ENCODE data around the gene PRX.
"Not testable (repeated sequence)": the region's sequence is repeated elsewhere in the genome, so short reads cannot be mapped to it uniquely, and the experiment has no call there.

The PRX gene

GRCh38 chr19:40416918-40417642 lies 3.9 kb upstream of the PRX start:
- no peak overlapping the region for H3K27ac ChIP-seq
- no peak for DNase-seq (ENCODE audit: low read depth, low spot score)

- no peak for DNase-seq (ENCODE audit: low read depth, low spot score)
- no peak overlapping the region for H3K27ac ChIP-seq
These were observed 2.6 kb upstream of the PRX start for GRCh38 chr19:40415768-40416167.

GRCh38 chr19:40414542-40415535 lies 1.7 kb upstream of the PRX start:
- DNase-seq (ENCODE audit: low read depth, low spot score), result no peak
- H3K27ac ChIP-seq, result no peak overlapping the region

DNA sequence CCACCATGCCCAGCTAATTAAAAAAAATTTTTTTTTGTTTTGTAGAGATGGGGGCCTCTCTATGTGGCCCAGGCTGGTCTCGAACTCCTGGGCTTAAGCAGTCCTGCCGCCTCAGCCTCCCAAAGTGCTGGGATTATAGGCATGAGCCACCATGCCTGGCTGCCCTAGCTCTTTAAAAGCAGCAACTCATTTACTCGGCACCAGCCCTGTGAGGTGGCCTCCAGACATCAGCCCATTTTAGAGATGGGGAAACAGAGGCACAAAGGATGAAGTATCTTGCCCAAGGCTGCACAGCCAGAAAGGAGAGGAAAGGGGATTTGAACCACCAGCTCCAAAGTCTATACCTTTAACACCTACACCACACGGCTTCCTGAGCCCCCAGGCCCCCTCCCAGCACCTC lies 312 bp downstream of the PRX start:
- no peak overlapping the region for H3K27ac ChIP-seq
- DNase-seq (ENCODE audit: low read depth, low spot score), result no peak

- no peak for DNase-seq (ENCODE audit: low read depth, low spot score)
- no peak overlapping the region for H3K27ac ChIP-seq
These were observed 1.1 kb downstream of the PRX start for GRCh38 chr19:40411958-40412499.

DNA sequence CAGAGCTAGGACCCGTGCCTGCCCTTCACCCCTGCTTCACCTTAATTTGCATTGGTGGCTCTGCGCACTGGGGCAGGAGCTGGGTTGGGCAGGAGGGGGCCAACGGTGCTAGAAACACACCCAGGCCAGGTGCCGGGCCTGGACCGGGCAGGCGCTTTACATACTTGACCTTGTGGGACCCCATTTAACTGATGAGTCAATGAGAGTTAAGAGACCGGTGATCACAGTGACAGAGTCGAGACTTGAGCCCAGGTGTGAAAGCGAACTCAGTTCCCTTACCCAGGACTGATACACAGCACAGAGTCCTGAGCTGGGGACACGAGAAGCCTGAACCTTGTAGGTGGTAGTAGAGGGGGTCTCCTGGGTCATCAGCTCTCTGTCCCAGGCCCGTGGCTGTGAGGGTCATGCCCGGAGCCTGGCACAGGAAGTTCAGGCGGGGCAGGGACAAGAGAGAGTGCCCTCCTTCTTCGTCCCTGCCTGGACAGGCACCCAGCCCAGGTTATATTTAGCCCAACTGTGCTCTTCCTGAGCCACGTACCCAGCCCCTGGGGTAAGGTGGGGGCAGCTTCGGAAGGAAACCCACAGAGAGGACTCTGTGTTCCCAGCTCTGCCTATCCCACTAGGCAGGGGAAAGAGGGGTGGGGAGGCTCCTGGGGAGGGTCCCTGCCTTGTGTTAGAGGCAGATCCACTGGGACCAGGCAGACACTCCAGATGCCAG lies 1.9 kb downstream of the PRX start:
- no peak for DNase-seq (ENCODE audit: low read depth, low spot score)
- H3K27ac ChIP-seq, result no peak overlapping the region

DNA sequence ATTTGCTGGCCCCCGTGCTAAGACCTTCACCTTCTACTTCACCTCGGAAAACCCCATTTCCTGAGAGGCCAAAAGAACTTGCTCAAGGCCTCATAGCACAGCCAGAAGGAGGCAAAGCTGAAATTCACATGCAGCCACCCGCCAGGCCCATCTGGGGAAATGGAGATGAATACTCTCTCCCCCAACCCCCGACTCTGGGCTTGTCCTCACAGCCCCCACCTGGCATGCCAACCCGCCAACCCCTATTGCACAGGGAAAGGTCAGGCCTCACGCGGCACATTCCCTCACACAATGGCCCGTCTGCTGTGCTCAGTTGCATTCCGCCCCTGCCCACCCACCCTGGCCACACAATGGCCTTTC lies 3.2 kb downstream of the PRX start:
- DNase-seq (ENCODE audit: low read depth, low spot score), result no peak
- no peak overlapping the region for H3K27ac ChIP-seq

DNA sequence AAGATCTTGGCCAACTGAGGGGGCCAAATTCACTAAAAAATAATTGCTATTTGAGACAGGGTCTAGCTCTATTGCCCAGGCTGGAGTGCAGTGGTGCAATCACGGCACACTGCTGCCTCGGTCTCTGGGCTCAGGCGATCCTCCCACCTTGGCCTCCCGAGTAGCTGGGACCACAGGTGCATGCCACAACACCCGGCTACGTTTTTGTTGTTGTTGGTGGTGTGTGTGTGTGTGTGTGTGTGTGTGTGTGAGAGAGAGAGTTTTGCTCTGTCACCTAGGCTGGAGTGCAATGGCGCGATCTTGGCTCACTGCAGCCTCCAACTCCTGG lies 4.6 kb downstream of the PRX start:
- not testable (repeated sequence) for DNase-seq (ENCODE audit: low read depth, low spot score); H3K27ac ChIP-seq

DNA sequence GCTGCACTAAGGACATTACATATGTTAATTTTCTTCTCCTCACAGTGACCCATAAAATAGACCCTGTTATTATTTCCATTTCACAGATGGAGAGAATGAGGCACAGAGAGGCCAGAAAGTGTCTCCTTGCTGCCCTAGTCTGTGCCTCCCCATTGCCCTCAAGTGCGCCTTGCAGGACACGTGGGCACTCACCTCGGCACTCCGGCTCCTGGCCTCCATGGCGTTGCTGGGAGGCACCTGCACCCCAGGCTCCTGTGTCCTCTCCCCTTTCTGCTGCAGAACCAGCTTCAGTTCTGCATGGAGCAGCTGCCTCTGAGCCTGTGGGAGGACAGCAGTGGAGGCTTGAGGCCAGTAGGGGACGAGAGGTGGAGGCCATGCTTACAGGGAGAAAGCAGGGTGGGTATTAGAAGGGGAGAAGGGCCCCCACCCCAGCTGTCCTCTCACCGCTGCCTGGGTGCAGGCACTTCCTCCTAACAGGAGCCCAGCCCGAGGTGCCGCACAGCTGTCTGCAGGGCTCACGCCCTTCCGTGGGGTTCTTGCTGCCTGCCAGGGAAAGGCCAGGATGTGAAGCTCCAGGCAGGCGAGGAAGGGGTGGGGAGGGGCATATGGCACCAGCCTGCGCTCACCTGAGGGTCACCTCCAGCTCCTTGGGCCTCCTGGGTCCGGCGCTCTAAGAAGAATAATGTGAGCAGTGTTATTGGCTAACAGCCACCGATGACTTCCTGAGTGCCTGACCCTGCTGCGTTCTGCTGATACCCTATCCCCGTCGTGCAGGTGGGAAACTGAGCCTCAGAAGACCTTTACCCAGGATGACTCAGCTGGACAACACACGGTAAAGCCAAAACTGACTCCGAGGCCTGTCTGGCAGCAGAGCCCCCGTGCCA lies 5.2 kb downstream of the PRX start:
- no peak for DNase-seq (ENCODE audit: low read depth, low spot score)
- no peak overlapping the region for H3K27ac ChIP-seq

DNA sequence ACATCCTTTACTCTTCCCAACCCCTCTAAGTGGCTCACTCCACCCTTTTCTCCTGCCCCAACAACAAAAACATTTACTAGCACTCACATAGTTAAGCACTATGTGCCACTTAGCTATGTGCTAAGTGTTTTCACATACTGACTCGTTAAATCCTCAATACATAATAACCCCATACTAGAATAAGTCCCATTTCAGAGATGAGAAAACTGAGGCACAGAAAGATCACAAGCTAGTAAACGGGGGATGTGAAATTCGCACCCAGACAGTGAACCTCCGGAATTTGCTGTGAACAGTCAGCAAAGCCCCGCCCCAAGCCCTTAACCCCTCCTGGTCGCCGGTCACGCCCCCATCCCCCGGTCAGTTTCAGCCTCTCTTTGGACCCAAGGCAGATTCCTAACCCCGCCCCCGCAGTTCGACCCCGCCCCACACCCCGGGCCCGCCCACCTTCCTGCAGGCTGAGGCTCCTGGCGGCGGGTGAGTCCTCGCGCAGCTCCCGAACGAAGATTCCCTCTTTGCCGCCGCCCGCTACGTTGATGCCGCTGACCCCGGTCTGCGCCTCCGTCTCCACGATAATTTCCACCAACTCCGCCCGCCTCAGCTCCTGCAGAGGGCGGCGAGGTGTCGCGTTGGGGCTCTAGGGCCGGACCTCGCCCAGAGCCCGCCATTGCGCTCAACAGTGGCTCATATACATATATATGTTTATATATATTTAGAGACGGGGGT lies 9.8 kb downstream of the PRX start:
- DNase-seq (ENCODE audit: low read depth, low spot score), result no peak
- H3K27ac ChIP-seq, result no peak overlapping the region

- DNase-seq (ENCODE audit: low read depth, low spot score), result no peak
- H3K27ac ChIP-seq, result no peak overlapping the region
These were observed 12.6 kb downstream of the PRX start for GRCh38 chr19:40400559-40400958.

GRCh38 chr19:40398417-40399131 lies 14.6 kb downstream of the PRX start:
- DNase-seq (ENCODE audit: low read depth, low spot score), result no peak
- no peak overlapping the region for H3K27ac ChIP-seq

GRCh38 chr19:40397568-40397906 lies 15.6 kb downstream of the PRX start:
- H3K27ac ChIP-seq, result no peak overlapping the region
- DNase-seq (ENCODE audit: low read depth, low spot score), result no peak

DNA sequence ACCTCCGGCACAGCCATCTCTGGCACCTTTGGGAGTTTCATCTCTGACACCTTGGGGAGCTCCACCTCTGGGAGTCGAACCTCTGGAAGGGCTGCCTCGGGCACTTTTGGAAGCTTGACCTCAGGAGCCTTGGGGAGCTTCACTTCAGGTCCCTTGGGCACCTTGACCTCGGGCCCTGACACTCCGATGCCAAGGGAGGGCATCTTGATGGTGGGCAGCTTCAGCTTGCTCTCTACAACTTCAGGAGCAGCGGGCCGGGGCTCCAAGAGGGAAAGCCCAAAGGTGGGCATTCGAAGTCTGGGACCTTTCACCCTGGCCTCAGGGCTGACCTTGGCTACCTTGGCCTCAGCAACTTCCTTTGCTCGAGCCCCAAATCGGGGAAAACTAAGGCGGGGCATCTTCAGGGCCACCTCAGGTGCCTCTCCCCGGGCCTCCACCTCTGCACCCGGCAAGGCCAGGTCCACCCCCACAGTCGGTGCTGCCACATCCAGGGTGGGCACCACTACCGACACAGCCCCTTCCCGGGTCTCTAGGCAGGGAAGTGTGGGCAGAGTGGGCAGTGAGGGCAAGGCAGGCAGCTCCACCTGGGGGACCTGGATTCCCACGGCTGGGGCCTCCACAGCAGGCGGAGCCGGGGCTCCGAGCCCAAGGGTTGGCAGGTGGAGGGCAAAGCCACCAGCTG lies 16.2 kb downstream of the PRX start:
- no peak for DNase-seq (ENCODE audit: low read depth, low spot score)
- H3K27ac ChIP-seq, result no peak overlapping the region

GRCh38 chr19:40395956-40396355 lies 17.2 kb downstream of the PRX start:
- H3K27ac ChIP-seq, result no peak overlapping the region
- no peak for DNase-seq (ENCODE audit: low read depth, low spot score)

- H3K27ac ChIP-seq, result no peak overlapping the region
- no peak for DNase-seq (ENCODE audit: low read depth, low spot score)
These were observed 18.4 kb downstream of the PRX start for GRCh38 chr19:40394816-40395210.

- no peak for DNase-seq (ENCODE audit: low read depth, low spot score)
- H3K27ac ChIP-seq, result no peak overlapping the region
These were observed 19.0 kb downstream of the PRX start for GRCh38 chr19:40393894-40394815.
